ENCODE results near the gene FOXO1. TPM values are rescaled to one million over a fixed set of nuclear protein-coding genes. Genes with fewer than 3 reads are reported as not detected.

The FOXO1 gene
- total RNA-seq, 1 experiment from 2014 or later: 10.5 TPM

- no TSS peak for BruUV-seq (replicated peaks)
- no peaks in the 10 kb centered on the region for H3K9me3 ChIP-seq (ENCODE audit: insufficient read depth, low read depth)
- intact Hi-C loops (cut with micrococcal nuclease; ENCODE audit: unreplicated experiment): no loop called here
Observed at GRCh38 chr13:40568246-40569023, 98.0 kb downstream of the FOXO1 start.

GRCh38 chr13:40566811-40567210, 99.6 kb downstream of the FOXO1 start:
- no peaks in the 10 kb centered on the region for H3K4me1 ChIP-seq (replicated peaks; ENCODE audit: insufficient read depth)
- TF ChIP-seq EZH2 (IDR thresholded peaks at IDR 0.05; ENCODE audit: low read depth) (no peak), CTCF (conservative IDR thresholded peaks at IDR 0.05) (no peak)
- H3K9me2 ChIP-seq (ENCODE audit: insufficient read depth): no peaks in the 10 kb centered on the region
- H3F3A ChIP-seq (ENCODE audit: insufficient read depth, low read depth): no peaks in the 10 kb centered on the region
- CTCF ChIA-PET: no interaction called here
- POLR2A ChIA-PET (ENCODE audit: unreplicated experiment): no interaction called here
- DNase-seq: no peak
- no peaks in the 10 kb centered on the region for H3K36me3 ChIP-seq (ENCODE audit: low read depth)
- H3K27ac ChIP-seq: no peak overlapping the region
- no peak overlapping the region for H3K4me3 ChIP-seq
- intact Hi-C loops (cut with micrococcal nuclease; ENCODE audit: unreplicated experiment): no loop called here
- H3K27me3 ChIP-seq (ENCODE audit: insufficient read depth, low read depth): no peaks in the 10 kb centered on the region
- H3K9me3 ChIP-seq (ENCODE audit: insufficient read depth, low read depth): no peaks in the 10 kb centered on the region
- H3K79me2 ChIP-seq (ENCODE audit: low read depth): no peaks in the 10 kb centered on the region
- no peak overlapping the region for H2AFZ ChIP-seq
- no peaks in the 10 kb centered on the region for H4K20me1 ChIP-seq (ENCODE audit: insufficient read depth)
- H3K4me2 ChIP-seq: no peak overlapping the region
- BruUV-seq (replicated peaks): no TSS peak

More at GRCh38 chr13:40568246-40569023, 98.0 kb downstream of the FOXO1 start:
- CTCF ChIA-PET: no interaction called here
- Histone ChIP-seq H3K36me3 (ENCODE audit: low read depth) (no peaks in the 10 kb centered on the region), H3K79me2 (ENCODE audit: low read depth) (no peaks in the 10 kb centered on the region), H3K4me3 (no peak overlapping the region), H3K4me1 (replicated peaks; ENCODE audit: insufficient read depth) (no peaks in the 10 kb centered on the region), H3K9me2 (ENCODE audit: insufficient read depth) (no peaks in the 10 kb centered on the region), H4K20me1 (ENCODE audit: insufficient read depth) (no peaks in the 10 kb centered on the region), H3K27ac (no peak overlapping the region), H2AFZ (no peak overlapping the region), H3F3A (ENCODE audit: insufficient read depth, low read depth) (no peaks in the 10 kb centered on the region), H3K4me2 (no peak overlapping the region), H3K27me3 (ENCODE audit: insufficient read depth, low read depth) (no peaks in the 10 kb centered on the region)
- POLR2A ChIA-PET (ENCODE audit: unreplicated experiment): no interaction called here
- TF ChIP-seq EZH2 (IDR thresholded peaks at IDR 0.05; ENCODE audit: low read depth): no peak
- TF ChIP-seq CTCF (conservative IDR thresholded peaks at IDR 0.05): no peak
- DNase-seq: no peak

GRCh38 chr13:40565282-40566148, 100.9 kb downstream of the FOXO1 start:
- H3K79me2 ChIP-seq (ENCODE audit: low read depth): no peaks in the 10 kb centered on the region
- H3K9me2 ChIP-seq (ENCODE audit: insufficient read depth): no peaks in the 10 kb centered on the region
- no peak overlapping the region for H3K27ac ChIP-seq
- H3K27me3 ChIP-seq (ENCODE audit: insufficient read depth, low read depth): no peaks in the 10 kb centered on the region
- CTCF ChIA-PET: no interaction called here
- no peaks in the 10 kb centered on the region for H4K20me1 ChIP-seq (ENCODE audit: insufficient read depth)
- no peaks in the 10 kb centered on the region for H3K4me1 ChIP-seq (replicated peaks; ENCODE audit: insufficient read depth)
- POLR2A ChIA-PET (ENCODE audit: unreplicated experiment): no interaction called here
- no peaks in the 10 kb centered on the region for H3K36me3 ChIP-seq (ENCODE audit: low read depth)
- TF ChIP-seq EZH2 (IDR thresholded peaks at IDR 0.05; ENCODE audit: low read depth) (no peak), CTCF (conservative IDR thresholded peaks at IDR 0.05) (no peak)
- no peaks in the 10 kb centered on the region for H3F3A ChIP-seq (ENCODE audit: insufficient read depth, low read depth)
- no peak overlapping the region for H3K4me3 ChIP-seq
- BruUV-seq (replicated peaks): no TSS peak
- H3K4me2 ChIP-seq: no peak overlapping the region
- no peak for DNase-seq
- intact Hi-C loops (cut with micrococcal nuclease; ENCODE audit: unreplicated experiment): no loop called here
- no peak overlapping the region for H2AFZ ChIP-seq
- no peaks in the 10 kb centered on the region for H3K9me3 ChIP-seq (ENCODE audit: insufficient read depth, low read depth)
